Hematopoietic multipotent progenitor cell treated with erythropoietin and hydrocortisone succinate and interleukin-3 and kit ligand, for 6 days (in vitro differentiated cells): Measurements from ENCODE around the gene OR1F1.
"Not testable (repeated sequence)": the region's sequence is repeated elsewhere in the genome, so short reads cannot be mapped to it uniquely, and the experiment has no call there.

Source experiments
- DNase-seq: peaks from one replicate; pipeline ENCODE4 v3.0.0-alpha.2; 2015

OR1F1 gene

DNA sequence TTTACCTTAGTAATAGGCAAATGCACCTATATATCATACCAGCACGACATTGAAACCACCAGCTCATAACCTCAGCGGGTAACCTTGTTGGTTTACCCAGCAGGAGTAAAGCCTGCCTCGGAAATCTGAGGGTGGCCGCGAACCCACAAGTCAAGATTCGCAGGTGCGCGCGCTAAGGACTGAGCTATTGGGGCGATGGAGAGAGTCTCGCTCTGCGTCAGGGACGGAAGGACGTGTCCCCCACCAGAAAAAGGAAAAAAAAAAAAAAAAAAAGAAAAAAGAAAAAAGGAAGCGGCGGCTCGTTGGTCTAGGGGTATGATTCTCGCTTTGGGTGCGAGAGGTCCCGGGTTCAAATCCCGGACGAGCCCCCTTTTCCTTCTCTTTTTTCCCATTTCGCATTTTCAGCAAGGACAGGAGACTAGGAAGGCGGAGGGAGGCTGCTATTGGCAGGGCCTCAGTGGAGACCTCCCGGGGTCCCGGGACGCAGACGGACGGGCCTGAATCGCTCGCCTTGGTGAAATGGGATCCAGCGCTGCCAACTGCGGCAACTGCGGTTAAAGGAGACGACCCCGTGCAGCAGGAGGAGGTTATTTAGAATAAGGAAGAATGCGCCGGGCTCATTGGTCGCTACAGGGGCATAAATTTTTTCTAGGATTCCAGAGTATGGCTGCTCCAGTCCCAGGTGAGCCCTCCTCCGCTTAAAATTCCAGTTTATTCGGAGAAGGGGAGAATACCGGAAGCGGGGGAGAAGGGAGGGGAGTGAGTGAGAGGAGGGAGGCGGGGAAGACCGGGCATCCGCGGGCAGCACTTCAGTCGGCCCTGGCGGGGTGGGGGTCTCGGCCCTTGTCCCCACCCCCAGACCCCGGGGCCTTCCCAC lies at the start of gene OR1F1:
OR1F1 (plus strand) TSS at position 407 of the 877 bp plus-strand sequence.
- DNase-seq = peak; percentile 75

DNA sequence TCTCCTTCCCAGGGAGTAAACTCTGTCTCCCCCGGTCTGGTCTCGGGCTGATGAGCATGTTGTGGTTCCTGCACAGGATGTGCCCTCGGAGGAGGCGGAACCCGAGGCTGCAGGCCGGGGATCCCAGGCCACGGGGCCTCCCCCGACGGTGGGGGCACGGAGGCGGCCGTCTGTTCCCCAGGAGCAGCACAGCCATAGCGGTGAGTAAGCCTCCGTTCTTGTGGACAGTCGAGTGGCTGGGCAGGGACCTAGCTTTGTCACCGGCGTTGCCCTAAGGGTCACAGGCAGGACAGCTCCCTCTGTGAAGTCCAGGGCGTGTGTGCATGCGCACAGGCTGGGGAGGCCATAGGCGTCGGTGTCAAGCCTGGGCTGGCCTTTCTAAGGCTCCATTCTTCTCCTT lies 49.7 kb upstream of the OR1F1 start:
- no peak for DNase-seq

DNA sequence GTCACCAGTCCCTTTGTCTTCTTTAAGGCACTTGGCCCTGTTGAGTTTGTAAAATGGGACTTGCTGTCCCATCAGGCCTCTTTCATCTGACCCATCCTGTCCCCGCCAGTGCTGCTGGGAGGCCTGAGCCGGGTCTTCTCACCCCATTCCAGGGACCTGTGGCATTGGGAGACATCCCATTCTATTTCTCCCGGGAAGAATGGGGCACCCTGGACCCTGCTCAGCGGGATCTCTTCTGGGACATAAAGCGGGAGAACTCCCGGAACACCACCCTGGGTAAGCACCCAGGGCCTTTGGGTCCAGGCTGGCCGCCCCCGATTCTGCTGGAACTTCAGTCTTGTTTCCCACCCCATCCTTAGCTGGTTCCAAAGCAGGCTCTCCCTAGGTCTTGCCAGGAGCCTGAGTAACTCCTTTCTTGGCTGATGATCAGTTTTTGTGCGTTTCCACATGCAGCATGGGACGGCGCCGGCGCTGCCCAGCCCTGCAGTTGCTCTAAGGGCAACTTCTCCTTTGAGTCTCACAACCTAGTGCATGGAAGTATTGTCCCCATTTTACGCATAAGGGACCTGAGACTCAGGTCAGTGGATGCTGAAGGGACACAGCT lies 49.1 kb upstream of the OR1F1 start:
- DNase-seq = no peak

DNA sequence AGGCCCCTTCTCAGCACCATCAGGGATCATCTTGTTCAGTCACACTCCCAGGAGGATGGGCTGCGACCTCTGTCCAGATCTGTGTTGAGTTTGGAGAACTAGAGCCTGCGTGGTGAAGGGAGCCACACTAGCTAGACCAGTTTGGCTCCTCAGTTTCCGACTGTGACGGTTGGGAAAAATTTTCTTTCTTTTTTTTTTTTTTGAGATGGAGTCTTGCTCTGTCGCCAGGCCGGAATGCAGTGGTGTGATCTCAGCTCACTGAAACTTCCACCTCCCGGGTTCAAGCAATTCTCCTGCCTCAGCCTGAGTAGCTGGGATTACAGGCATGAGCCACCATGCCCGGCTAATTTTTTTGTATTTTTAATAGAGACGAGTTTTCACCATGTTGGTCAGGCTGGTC lies 48.4 kb upstream of the OR1F1 start:
- not testable (repeated sequence) for DNase-seq

DNA sequence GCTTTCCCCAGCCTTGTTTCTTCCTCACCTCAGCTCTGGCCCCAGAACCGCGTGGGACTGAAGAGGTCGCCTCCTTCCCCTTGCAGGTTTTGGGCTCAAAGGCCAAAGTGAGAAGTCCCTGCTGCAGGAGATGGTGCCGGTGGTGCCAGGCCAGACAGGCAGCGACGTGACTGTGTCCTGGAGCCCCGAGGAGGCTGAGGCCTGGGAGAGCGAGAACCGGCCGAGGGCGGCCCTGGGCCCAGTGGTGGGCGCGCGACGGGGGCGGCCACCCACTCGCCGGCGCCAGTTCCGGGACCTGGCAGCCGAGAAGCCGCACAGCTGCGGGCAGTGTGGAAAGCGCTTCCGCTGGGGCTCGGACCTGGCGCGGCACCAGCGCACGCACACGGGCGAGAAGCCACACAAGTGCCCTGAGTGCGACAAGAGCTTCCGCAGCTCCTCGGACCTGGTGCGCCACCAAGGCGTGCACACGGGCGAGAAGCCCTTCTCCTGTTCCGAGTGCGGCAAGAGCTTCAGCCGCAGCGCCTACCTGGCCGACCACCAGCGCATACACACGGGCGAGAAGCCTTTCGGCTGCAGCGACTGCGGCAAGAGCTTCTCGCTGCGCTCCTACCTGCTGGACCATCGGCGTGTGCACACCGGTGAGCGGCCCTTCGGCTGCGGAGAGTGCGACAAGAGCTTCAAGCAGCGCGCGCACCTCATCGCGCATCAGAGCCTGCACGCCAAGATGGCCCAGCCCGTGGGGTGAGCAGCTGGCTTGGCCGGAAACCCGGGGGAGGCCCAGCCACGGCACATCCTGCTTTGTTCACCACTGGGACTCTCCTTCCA lies 47.2 kb upstream of the OR1F1 start:
- DNase-seq = no peak

DNA sequence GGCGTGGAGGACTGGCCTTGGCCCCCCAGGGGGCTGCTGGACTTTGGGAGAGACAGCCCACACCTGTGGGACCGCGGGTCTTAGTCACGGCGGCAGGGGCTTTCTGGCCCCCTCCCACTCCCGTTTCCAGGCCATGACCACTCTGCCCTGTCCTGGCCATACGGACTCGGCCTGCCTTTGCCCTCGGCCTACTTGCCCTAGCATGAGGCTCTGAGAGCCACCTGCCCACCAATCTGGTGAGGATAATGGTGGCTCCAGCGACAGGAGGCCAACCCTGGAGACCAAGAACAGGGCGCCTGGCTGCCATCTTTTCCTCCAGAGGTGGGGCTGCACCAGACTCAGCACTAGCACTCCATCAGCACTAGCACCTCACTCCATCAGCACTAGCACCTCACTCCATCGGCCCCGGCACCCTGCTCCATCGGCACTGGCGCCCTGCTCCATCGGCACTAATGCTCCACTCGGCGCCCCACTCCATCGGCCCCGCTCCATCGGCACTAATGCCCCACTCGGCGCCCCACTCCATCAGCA lies 46.2 kb upstream of the OR1F1 start:
- no peak for DNase-seq

DNA sequence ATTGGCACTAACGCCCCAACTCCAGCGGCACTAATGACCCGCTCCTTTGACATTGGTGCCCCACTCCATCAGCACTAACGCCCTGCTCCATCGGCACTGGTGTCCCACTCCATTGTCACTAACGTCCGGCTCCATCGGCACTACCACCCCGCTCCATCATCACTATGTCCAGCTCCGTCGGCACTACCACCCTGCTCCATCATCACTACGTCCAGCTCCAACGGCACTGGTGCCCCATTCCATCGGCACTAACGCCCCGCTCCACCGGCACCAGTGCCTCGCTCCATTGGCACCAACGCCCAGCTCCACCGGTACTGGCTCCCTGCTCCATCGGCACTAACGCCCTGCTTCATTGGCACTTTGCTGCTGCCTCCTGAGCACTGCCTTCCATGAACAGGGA lies 45.7 kb upstream of the OR1F1 start:
- no peak for DNase-seq

DNA sequence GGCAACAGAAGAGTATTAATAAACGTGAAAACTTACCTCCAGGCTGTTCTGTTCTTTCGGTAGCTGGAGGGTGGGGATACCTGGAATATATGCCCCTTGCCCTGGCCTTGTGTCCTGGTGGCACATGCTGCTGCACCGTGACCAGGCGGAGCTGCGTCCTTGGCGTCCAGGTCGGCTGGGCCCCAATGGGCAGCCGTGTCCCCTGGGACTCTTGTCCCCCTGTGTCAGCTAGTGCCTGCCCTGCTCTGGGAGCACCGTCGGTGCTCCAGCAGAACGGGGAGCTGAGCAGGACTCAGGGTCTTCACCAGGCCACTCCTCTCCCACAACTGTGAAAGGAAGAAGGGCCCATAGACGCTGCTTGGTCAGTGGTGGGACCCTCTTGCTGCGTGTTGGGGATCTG lies 45.2 kb upstream of the OR1F1 start:
- no peak for DNase-seq

DNA sequence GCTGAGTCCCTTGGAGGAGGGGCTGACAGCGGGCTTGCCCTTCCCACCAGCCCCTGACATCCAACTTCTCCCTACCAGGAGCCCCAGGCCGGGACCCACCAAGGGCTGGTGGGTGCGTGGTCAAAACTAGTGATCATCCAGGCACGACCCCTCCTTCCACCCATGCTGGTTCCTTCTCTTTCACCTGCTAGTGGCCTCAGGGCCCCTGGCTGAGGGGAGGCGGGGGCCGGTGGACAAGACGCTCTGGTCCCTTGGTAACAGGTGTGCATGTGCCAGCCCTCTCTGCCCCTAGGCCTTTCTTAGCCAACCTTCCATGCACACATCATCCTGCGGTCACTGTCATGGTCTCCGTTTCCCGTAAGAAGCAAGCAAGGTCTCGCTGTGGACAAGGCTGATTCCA lies 44.8 kb upstream of the OR1F1 start:
- no peak for DNase-seq

DNA sequence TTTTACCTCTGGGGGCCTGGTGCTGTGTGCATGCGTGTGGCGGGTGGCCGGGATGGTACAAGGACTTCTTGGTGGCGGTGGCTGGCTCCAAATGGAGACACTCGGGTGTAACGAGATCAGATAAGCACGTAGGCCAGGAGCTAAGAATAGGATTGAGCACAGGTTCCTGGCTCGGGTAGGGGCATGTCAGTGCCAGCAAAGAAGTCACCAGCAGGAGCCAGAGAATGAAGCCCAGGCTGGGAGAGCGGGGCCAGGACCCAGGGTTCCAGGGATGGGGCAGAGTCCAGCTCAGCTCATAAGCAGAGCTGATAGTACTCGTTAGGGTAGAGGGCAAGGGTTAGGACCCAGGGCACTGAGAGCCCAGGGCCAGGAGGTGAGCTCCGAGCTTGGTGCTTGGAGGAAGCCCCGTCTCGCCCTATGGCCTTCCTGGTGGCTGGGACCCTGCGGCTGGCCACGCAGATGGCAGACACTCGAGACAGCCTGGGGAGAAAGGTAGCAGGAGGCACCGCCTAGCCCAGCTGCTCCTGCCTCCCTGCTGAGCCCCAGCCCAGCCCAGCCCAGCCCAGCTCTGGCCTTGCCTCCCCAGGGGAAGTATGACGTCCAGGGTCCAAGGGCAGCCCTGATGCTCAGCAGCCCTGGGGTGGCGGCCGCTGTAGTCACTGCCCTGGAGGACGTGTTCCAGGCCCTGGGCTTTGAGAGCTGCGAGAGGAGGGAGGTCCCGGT lies 44.2 kb upstream of the OR1F1 start:
- no peak for DNase-seq

DNA sequence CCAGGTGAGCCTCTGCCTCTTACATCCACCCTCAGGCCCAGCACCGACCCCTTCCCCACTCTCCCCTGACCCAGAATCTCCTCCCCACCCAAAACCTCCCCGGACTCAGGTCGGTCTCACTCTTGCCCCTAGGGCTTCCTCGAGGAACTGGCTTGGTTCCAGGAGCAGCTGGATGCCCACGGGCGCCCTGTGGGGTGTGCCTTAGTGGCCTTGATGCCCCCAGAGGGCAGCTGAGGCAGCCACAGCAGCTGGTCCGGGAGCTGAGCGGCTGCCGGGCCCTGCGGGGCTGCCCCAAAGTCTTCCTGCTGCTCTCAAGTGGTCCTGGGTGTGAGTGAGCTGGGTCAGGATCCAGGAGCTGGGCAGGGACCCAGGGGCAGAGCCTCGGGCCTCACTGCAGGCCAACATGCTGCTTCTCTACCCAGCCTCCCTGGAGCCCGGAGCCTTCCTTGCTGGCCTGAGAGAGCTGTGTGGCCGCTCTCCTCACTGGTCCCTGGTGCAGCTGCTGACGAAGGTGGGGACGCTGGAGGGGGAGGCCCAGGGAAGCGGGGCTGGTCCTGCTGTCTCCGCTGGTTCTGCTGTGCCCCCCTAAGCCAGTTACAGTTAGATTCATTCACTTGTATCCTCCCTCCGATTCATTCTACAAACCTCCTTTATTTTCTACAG lies 43.6 kb upstream of the OR1F1 start:
- DNase-seq = no peak

DNA sequence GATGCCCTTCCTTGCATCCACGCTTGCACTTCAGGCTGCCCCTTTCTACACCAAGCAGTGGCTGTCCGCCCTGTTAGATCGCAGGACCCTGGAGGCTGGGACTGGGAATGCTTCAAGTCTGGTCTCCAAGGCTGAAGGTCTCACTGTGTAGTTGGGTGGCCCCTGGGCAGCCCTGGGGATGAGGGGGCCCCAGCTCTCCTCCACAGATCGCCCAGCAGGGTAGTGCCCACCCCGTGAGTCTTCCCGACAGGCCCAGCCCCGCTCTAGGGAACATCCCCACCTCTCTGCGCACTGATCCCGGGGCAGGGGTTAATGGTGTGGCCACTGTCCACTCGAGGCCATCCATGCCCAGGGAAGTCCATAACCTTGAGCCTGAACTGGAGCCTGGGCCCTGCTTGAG lies 42.9 kb upstream of the OR1F1 start:
- DNase-seq = no peak

DNA sequence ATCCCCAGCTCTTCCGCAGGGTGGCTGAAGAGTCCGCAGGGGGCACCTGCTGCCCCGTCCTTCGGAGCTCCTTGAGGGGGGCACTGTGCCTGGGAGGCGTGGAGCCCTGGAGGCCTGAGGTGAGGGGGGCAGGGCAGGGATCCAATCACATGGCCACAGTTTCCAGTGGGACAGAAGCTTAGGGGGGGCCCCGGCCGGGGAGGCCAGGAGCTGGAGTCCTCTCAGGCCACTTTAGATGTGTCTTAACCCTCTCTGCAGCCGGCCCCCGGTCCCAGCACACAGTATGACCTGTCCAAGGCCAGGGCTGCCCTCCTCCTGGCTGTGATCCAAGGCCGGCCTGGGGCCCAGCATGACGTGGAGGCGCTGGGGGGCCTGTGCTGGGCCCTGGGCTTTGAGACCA lies 42.3 kb upstream of the OR1F1 start:
- DNase-seq = no peak

DNA sequence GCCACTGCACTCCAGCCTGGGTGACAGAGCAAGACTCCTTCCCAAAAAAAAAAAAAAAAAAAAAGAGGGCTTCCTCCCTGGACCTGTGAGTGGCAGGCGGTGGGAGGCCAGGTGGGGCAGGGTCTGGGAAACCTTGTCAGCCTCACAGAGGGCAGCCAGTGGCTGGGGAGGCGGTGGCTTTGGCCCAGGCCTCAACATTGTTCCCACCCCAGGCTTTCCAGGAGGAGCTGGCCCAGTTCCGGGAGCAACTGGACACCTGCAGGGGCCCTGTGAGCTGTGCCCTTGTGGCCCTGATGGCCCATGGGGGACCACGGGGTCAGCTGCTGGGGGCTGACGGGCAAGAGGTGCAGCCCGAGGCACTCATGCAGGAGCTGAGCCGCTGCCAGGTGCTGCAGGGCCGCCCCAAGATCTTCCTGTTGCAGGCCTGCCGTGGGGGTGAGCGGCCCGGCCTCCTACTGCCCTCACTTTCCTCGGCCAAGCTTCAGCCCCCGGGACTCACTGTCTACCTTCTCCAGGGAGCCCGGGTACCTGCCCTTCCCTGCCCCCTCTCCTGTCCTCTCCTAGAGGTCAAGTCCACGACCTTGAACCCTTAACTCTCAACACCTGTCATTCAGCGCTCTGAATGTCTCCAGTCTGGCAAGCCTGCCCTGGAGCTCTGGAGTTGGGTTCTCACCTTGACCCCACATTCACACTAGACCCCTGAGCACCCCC lies 40.8 kb upstream of the OR1F1 start:
- no peak for DNase-seq

DNA sequence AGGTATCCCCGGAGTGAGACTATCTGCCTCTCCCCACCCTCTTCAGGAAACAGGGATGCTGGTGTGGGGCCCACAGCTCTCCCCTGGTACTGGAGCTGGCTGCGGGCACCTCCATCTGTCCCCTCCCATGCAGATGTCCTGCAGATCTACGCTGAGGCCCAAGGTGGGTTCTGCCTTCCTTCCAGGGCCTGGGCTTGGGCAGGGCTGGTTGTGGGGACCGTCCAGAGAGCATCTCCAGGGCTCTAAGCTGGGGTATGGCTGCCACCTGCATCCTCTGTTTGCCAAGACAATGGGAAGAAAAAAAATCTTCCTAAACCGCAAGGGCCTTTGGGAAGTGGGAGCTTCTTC lies 40.3 kb upstream of the OR1F1 start:
- no peak for DNase-seq

DNA sequence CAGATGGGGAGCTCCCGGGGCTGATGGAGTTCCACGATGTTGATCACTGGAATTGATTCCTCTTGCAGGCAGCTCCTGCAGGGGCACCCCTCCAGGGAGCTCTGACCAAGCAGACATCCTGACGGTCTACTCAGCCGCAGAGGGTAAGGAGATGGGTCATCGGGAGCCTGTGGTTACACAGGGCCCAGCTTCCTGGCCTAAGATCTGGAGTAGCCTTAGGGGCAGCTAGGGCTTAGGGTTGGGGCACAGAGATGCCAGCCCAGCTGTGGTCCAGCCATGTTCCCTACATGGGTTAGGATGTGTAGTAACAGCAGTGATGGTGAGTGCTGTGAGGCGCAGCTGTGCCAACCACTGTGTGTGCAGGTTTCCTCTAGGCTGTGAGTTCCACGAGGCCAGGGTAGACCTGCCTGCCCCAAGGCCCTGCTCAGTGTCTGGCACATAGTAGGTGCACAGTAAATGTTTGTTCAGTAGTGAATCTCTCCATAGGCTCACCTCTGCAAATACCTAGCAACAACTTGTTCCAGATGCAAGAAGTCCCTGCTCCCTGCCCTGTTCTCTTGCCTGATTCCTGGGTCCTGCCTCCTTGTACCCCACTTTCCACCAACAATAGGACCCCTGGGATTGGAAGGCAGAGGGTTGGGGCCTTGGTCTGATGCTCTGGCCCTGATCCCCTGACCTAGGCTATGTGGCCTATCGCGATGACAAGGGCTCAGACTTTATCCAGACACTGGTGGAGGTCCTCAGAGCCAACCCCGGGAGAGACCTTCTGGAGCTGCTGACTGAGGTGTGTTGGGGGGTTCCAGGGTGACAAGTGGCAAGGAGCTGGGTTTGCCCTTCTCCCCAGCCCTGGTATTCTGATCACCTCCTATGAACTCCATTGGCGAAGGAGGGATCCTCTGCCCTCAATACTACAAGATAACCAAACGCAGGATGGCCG lies 39.5 kb upstream of the OR1F1 start:
- DNase-seq = no peak

DNA sequence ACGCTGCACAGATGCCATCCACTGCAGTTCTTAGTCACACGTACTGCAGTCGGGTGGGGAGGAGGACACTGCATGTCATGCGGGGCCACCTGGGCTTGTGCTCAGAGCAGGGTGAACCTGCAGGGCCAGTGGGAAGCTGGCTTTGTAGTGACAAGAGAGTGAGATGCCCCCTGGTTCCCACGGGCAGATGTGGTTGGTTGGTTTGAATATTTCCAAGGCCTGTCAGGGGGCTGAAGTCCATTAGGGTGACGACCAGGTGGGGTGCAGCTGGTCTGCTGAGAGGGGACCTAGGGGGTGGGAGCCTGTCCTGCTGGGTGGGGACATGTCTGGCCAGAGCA lies 38.8 kb upstream of the OR1F1 start:
- no peak for DNase-seq

DNA sequence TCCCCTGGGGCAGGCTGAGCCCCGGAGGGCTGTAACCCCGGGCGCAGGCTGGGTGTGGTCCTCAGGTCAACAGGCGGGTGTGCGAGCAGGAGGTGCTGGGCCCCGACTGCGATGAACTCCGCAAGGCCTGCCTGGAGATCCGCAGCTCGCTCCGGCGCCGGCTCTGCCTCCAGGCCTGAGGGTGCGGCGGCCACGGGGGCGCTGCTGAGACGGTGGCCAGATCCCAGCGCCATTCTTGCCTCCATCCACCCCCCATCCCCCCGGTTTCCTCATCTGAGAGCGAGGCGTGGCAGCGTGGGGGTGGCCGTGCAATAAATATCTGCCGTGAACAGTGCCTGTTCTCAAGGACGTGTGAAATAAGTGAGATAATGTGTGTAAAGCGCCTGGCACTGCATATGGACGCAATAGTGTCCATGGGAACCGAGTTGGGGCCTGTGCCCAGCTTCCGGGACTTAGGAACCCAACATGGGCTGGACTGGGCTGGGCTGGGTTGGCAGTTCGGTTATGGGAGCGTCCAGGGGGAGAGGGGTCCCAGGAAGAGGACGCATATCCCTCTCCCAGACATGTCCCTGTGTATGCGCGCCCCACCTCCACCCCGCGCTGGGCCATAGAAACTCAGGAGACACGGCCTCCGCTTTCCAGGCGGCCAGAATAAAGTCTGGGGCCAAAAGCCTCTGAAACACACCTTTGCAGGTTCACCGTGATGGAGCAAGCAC lies 38.2 kb upstream of the OR1F1 start:
- DNase-seq = peak; percentile 91

DNA sequence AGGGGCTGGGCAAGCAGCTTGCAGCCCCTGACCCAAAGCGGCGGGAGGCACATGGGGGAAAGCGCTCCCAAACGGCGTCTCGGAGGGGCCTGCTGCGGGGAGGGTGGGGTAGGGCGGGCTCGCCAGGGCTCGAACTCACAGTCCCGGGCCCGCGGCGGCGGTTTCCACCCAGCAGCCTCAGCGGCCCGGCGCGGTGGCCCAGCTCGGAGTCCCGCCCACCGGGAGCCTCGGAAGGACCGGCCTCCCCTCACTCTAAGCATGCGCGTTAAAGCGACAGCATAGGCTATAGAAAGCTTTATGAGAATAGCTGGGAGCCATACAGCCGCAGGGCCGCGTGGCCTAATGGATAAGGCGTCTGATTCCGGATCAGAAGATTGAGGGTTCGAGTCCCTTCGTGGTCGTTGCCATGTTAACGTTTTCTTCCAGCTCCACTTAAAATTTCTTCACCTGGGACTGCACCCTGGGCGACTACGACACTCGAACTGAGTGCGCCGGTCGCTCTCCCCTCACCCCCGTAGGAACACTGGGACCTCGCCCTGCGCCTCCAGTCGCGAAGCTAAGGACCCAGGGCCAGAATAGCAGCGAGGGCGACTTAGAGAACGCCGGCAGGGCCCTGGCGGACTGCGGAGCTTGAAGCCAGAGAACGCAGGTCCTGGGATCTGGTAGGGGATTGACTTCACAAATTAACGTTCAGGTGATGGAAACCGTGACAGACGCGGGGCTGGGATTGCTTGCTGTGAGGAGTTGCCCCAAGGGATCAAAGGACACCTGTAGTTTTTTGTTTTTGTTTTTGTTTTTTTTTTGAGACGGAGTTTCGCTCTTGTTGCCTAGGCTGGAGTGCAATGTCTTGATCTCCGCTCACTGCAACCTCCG lies 37.4 kb upstream of the OR1F1 start:
- DNase-seq = peak; percentile 98
